ENCODE measurements around the gene SH3TC1. TPM values are rescaled to one million over a fixed set of nuclear protein-coding genes. Genes with fewer than 3 reads are reported as not detected.

The SH3TC1 gene
- total RNA-seq, 4 donors from 2014 or later, result 9.6 to 12.9 (median 12.6) TPM

- peaks cover 0 to 41% (median 16%) of the 10 kb centered on the region in 3 donors for H3K4me1 ChIP-seq
- H3K4me3 ChIP-seq, result peak overlapping the region in 1 of 2 donors; percentile 50
- TF ChIP-seq POLR2AphosphoS5 (IDR thresholded peaks at IDR 0.05) (no peak), CTCF (IDR thresholded peaks at IDR 0.05) (no peak), POLR2A (IDR thresholded peaks at IDR 0.05) (no peak), EP300 (IDR thresholded peaks at IDR 0.05) (no peak)
- no peaks in the 10 kb centered on the region for H3K27me3 ChIP-seq
- WGBS, 2 donors (ENCODE audit: low coverage in 1 of 2), result no CpG with 5 or more reads among the region's 21 CpGs
- H3K27ac ChIP-seq, result no peak overlapping the region
- H3K36me3 ChIP-seq, result peaks cover 0 to 15% of the 10 kb centered on the region in 2 donors
- H3K9me3 ChIP-seq, result no peaks in the 10 kb centered on the region
- no peak for ATAC-seq
These were observed 3.3 kb downstream of the SH3TC1 start for GRCh38 chr4:8202108-8203051.

- Histone ChIP-seq H3K9me3 (no peaks in the 10 kb centered on the region), H3K4me1 (peaks cover 0 to 39% (median 16%) of the 10 kb centered on the region in 3 donors), H3K27me3 (no peaks in the 10 kb centered on the region), H3K36me3 (peaks cover 0 to 15% of the 10 kb centered on the region in 2 donors), H3K4me3 (no peak overlapping the region), H3K27ac (no peak overlapping the region)
- ATAC-seq, result no peak
- 80% methylated on average over 3 of the region's 7 CpGs; no CpG with 5 or more reads in 1 of the 2 donors for WGBS, 2 donors (ENCODE audit: low coverage in 1 of 2)
- TF ChIP-seq EP300 (IDR thresholded peaks at IDR 0.05) (no peak), POLR2A (IDR thresholded peaks at IDR 0.05) (no peak), CTCF (IDR thresholded peaks at IDR 0.05) (no peak), POLR2AphosphoS5 (IDR thresholded peaks at IDR 0.05) (no peak)
These were observed 3.9 kb downstream of the SH3TC1 start for GRCh38 chr4:8203052-8203401.

GRCh38 chr4:8203817-8204216 lies 4.7 kb downstream of the SH3TC1 start:
- H3K4me1 ChIP-seq, result peaks cover 0 to 31% (median 12%) of the 10 kb centered on the region in 3 donors
- no peaks in the 10 kb centered on the region for H3K27me3 ChIP-seq
- no peak overlapping the region for H3K27ac ChIP-seq
- no peak for TF ChIP-seq EP300 (IDR thresholded peaks at IDR 0.05)
- no peak for TF ChIP-seq CTCF (IDR thresholded peaks at IDR 0.05)
- TF ChIP-seq POLR2AphosphoS5 (IDR thresholded peaks at IDR 0.05), result no peak
- TF ChIP-seq POLR2A (IDR thresholded peaks at IDR 0.05), result no peak
- ATAC-seq, result no peak
- no peak overlapping the region for H3K4me3 ChIP-seq
- WGBS, 2 donors (ENCODE audit: low coverage in 1 of 2), result no CpG with 5 or more reads among the region's 10 CpGs
- no peaks in the 10 kb centered on the region for H3K9me3 ChIP-seq
- peaks cover 0 to 15% of the 10 kb centered on the region in 2 donors for H3K36me3 ChIP-seq

GRCh38 chr4:8204576-8205227 lies 5.6 kb downstream of the SH3TC1 start:
- no peaks in the 10 kb centered on the region for H3K27me3 ChIP-seq
- no peak overlapping the region for H3K27ac ChIP-seq
- H3K4me3 ChIP-seq, result no peak overlapping the region
- TF ChIP-seq CTCF (IDR thresholded peaks at IDR 0.05) (no peak), POLR2A (IDR thresholded peaks at IDR 0.05) (no peak), EP300 (IDR thresholded peaks at IDR 0.05) (no peak), POLR2AphosphoS5 (IDR thresholded peaks at IDR 0.05) (no peak)
- 93% methylated on average over 5 of the region's 31 CpGs; no CpG with 5 or more reads in 1 of the 2 donors for WGBS, 2 donors (ENCODE audit: low coverage in 1 of 2)
- no peak for ATAC-seq
- H3K4me1 ChIP-seq, result peaks cover 0 to 22% (median 8%) of the 10 kb centered on the region in 3 donors
- H3K9me3 ChIP-seq, result no peaks in the 10 kb centered on the region
- H3K36me3 ChIP-seq, result peaks cover 0 to 15% of the 10 kb centered on the region in 2 donors

Measured in gastroesophageal sphincter (tissue), 4 donors.